ENCODE data around the gene HECTD4.

HECTD4 gene

DNA sequence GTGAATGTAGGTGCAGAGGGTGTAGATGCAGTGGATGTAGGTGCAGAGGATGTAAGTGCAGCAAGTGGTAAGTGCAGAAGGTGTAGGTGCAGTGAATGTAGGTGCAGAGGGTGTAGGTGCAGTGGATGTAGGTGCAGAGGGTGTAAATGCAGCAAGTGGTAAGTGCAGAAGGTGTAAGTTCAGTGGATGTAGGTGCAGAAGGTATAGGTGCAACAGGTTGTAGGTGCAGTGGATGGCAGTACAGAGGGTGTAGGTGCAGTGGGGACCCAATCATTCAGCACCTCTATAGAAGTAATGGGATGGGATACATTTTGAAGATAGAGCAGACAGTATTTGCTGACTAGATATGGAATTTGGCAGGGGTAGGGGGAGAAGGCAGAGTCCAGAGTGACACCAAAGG lies 85.0 kb downstream of the HECTD4 start:
- H3K4me3 ChIP-seq (ENCODE audit: low read depth, low read length), result no peak overlapping the region
- H3K9me3 ChIP-seq (ENCODE audit: control insufficient read depth, low read length), result no peaks in the 10 kb centered on the region
- H3K36me3 ChIP-seq (ENCODE audit: control insufficient read depth, insufficient read depth, low read length), result no peaks in the 10 kb centered on the region
- peaks cover 12% of the 10 kb centered on the region for H3K79me2 ChIP-seq
- no peak for TF ChIP-seq CTCF (IDR thresholded peaks at IDR 0.05)
- no peaks in the 10 kb centered on the region for H3K4me1 ChIP-seq
- no peaks in the 10 kb centered on the region for H3K27me3 ChIP-seq (ENCODE audit: control insufficient read depth, insufficient read depth, low read length)
- H3K27ac ChIP-seq, result no peak overlapping the region
- H3K9ac ChIP-seq, result no peak overlapping the region
- no peak overlapping the region for H3K4me2 ChIP-seq (ENCODE audit: low read length)
- H2AFZ ChIP-seq, result no peak overlapping the region

GRCh38 chr12:112296183-112296582 lies 86.0 kb downstream of the HECTD4 start:
- Histone ChIP-seq H3K27ac (no peak overlapping the region), H3K4me1 (no peaks in the 10 kb centered on the region), H3K36me3 (ENCODE audit: control insufficient read depth, insufficient read depth, low read length) (no peaks in the 10 kb centered on the region), H3K4me2 (ENCODE audit: low read length) (no peak overlapping the region), H3K79me2 (peaks cover 14% of the 10 kb centered on the region), H3K27me3 (ENCODE audit: control insufficient read depth, insufficient read depth, low read length) (no peaks in the 10 kb centered on the region), H3K9me3 (ENCODE audit: control insufficient read depth, low read length) (no peaks in the 10 kb centered on the region), H2AFZ (no peak overlapping the region), H3K4me3 (ENCODE audit: low read depth, low read length) (no peak overlapping the region), H3K9ac (no peak overlapping the region)
- TF ChIP-seq CTCF (IDR thresholded peaks at IDR 0.05), result no peak

DNA sequence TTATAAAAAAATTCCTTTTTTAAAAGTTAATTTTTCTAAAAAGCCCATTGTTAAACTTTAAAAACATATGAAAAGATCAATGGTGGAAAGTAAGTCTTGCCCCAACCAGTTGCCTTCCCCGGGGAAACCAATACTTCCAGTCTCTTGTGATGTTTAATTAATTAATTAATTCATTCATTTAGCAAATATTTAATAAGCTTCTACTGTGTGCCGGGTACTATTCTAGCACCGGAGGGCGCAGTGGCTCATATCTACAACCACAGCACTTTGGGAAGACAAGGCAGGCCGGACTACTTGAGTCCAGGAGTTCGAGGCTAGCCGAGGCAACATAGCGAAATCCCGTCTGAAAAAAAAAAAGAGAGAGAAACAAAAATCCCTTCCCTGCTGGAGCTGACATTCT lies 87.4 kb downstream of the HECTD4 start:
- Histone ChIP-seq H3K9me3 (ENCODE audit: control insufficient read depth, low read length) (no peaks in the 10 kb centered on the region), H3K4me1 (no peaks in the 10 kb centered on the region), H3K4me2 (ENCODE audit: low read length) (no peak overlapping the region), H3K4me3 (ENCODE audit: low read depth, low read length) (no peak overlapping the region), H3K9ac (no peak overlapping the region), H3K36me3 (ENCODE audit: control insufficient read depth, insufficient read depth, low read length) (no peaks in the 10 kb centered on the region), H3K27ac (no peak overlapping the region), H3K27me3 (ENCODE audit: control insufficient read depth, insufficient read depth, low read length) (no peaks in the 10 kb centered on the region), H2AFZ (no peak overlapping the region), H3K79me2 (peaks cover 14% of the 10 kb centered on the region)
- TF ChIP-seq CTCF (IDR thresholded peaks at IDR 0.05), result no peak

DNA sequence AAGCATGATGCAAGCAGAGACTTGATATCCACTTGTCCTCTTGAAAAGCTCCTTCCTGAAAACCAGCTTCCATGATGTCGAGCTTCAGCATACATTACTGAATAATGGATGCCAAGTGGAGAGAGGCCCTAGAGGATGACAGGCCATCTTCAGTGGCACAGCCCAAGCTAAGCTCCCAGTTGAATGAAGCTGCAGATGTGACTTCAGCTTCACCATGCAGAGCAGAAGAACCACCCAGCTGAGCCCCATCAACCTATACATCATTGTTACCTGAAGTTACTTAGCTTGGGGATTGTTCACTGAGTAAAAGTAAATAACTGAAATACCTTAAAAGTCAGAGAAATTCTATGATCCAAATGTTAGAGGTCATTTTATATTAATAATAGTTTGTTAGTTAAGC lies 93.6 kb downstream of the HECTD4 start:
- H3K27me3 ChIP-seq (ENCODE audit: control insufficient read depth, insufficient read depth, low read length), result no peaks in the 10 kb centered on the region
- TF ChIP-seq CTCF (IDR thresholded peaks at IDR 0.05), result no peak
- H3K4me1 ChIP-seq, result no peaks in the 10 kb centered on the region
- no peak overlapping the region for H3K4me2 ChIP-seq (ENCODE audit: low read length)
- no peak overlapping the region for H3K27ac ChIP-seq
- no peak overlapping the region for H2AFZ ChIP-seq
- no peak overlapping the region for H3K9ac ChIP-seq
- H3K79me2 ChIP-seq, result peaks cover 27% of the 10 kb centered on the region
- no peaks in the 10 kb centered on the region for H3K9me3 ChIP-seq (ENCODE audit: control insufficient read depth, low read length)
- no peaks in the 10 kb centered on the region for H3K36me3 ChIP-seq (ENCODE audit: control insufficient read depth, insufficient read depth, low read length)
- H3K4me3 ChIP-seq (ENCODE audit: low read depth, low read length), result no peak overlapping the region

DNA sequence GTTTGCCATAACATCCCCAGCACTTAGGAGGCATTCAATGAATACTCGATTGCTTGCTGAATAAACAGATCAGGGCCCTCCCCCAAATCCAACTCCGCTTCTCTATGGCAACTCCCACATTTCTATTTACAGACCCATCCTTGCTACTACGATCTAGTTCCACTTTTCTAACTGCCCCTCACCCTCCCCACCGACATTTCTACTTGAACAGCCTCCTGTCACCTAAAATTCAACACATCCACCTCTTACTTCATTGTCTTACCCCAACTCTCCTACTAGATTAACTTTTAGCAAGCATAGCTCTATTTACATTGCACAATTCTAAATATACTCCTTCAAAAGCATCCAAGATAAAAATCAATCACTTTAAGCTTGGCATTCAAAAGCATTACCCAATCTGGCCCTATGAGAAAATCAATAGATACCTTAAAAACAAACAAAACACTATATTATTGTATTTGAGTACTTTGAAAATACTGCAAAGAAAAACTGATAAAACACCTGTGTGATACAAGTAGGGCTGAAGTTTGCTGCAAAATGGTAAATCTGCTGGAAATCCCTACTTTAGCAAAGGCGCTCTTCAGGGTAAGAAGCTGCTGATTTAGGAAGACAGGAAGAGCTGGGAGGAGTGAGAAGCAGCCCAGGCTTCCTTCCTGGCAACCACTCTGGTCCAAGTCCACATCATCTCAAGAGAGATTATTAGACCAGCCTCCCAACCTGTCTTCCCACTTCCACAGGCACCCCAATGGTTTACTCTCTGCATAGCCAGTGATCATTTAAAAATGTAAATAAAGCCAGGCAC lies 96.4 kb downstream of the HECTD4 start:
- no peaks in the 10 kb centered on the region for H3K36me3 ChIP-seq (ENCODE audit: control insufficient read depth, insufficient read depth, low read length)
- no peak for TF ChIP-seq CTCF (IDR thresholded peaks at IDR 0.05)
- no peak overlapping the region for H2AFZ ChIP-seq
- H3K9ac ChIP-seq, result no peak overlapping the region
- no peaks in the 10 kb centered on the region for H3K27me3 ChIP-seq (ENCODE audit: control insufficient read depth, insufficient read depth, low read length)
- no peak overlapping the region for H3K4me3 ChIP-seq (ENCODE audit: low read depth, low read length)
- no peaks in the 10 kb centered on the region for H3K9me3 ChIP-seq (ENCODE audit: control insufficient read depth, low read length)
- H3K4me2 ChIP-seq (ENCODE audit: low read length), result no peak overlapping the region
- H3K27ac ChIP-seq, result no peak overlapping the region
- H3K79me2 ChIP-seq, result peaks cover 19% of the 10 kb centered on the region
- H3K4me1 ChIP-seq, result no peaks in the 10 kb centered on the region

All from parathyroid adenoma (tissue), 2 donors.